Neural cell (in vitro differentiated cells): Measurements from ENCODE around the gene ZNF490. TPM values are rescaled to one million over a fixed set of nuclear protein-coding genes. Genes with fewer than 3 reads are reported as not detected.

Experiments
- H2AFZ ChIP-seq: fragments of 200-600, 300-800 bp; sonication (generic), shearing (Covaris generic); 2 replicates; pipeline ENCODE4 v1.6.0; 2014; ENCODE audit warnings: low read depth, mild to moderate bottlenecking, antibody characterized with exemption, low read length, moderate library complexity
- H3F3A ChIP-seq: fragments of 200-600 bp; shearing (Covaris generic); 2 replicates; pipeline ENCODE4 v1.6.1; 2016; ENCODE audit warnings: mild to moderate bottlenecking, moderate library complexity, mixed read lengths, antibody characterized with exemption, low read length; ENCODE audit not compliant: insufficient read depth, poor library complexity, severe bottlenecking
- H3K27ac ChIP-seq: fragments of 200-600, 300-800 bp; sonication (generic), shearing (Covaris generic); 2 replicates; pipeline ENCODE4 v1.5.1; 2014; ENCODE audit warnings: mild to moderate bottlenecking, low read length, moderate library complexity
- H3K27me3 ChIP-seq: fragments of 300-800, 200-600 bp; sonication (generic), shearing (Covaris generic); 2 replicates; pipeline ENCODE4 v1.6.0; 2014; ENCODE audit warnings: mild to moderate bottlenecking, low read depth, low read length, moderate library complexity; ENCODE audit not compliant: insufficient read depth
- H3K36me3 ChIP-seq: fragments of 300-800, 200-600 bp; sonication (generic), shearing (Covaris generic); 2 replicates; pipeline ENCODE4 v1.5.1; 2014; ENCODE audit warnings: mild to moderate bottlenecking, antibody characterized with exemption, low read length, moderate library complexity; ENCODE audit not compliant: insufficient read depth
- H3K4me2 ChIP-seq: fragments of 300-800, 200-600 bp; sonication (generic), shearing (Covaris generic); 2 replicates; pipeline ENCODE4 v1.6.0; 2014; ENCODE audit warnings: mild to moderate bottlenecking, low read length
- H3K4me3 ChIP-seq: fragments of 300-800, 200-600 bp; sonication (generic), shearing (Covaris generic); 2 replicates; pipeline ENCODE4 v1.5.1; 2014; ENCODE audit warnings: mild to moderate bottlenecking, low read length, moderate library complexity
- H3K79me2 ChIP-seq: fragments of 200-600 bp; shearing (Covaris generic); replicated peaks from 2 replicates; pipeline ENCODE4 v1.6.0; 2014; ENCODE audit warnings: mild to moderate bottlenecking, low read length, moderate library complexity; ENCODE audit not compliant: insufficient read depth
- H3K9ac ChIP-seq: fragments of 300-800, 200-600 bp; sonication (generic), shearing (Covaris generic); 2 replicates; pipeline ENCODE4 v1.6.1; 2016; ENCODE audit warnings: mild to moderate bottlenecking, low read length, mixed read lengths
- H3K9me2 ChIP-seq: fragments of 200-600 bp; shearing (Covaris generic); 2 replicates; pipeline ENCODE4 v1.6.1; 2016; ENCODE audit warnings: mild to moderate bottlenecking, low read length, mixed read lengths; ENCODE audit not compliant: insufficient read depth
- H3K9me3 ChIP-seq: fragments of 200-600, 300-800 bp; sonication (generic), shearing (Covaris generic); 2 replicates; pipeline ENCODE4 v1.6.1; 2016; ENCODE audit warnings: mild to moderate bottlenecking, mixed run types, low read length, moderate library complexity, mixed read lengths
- H4K20me1 ChIP-seq: fragments of 200-600 bp; shearing (Covaris generic); 2 replicates; pipeline ENCODE4 v1.6.1; 2016; ENCODE audit warnings: mild to moderate bottlenecking, mixed run types; ENCODE audit not compliant: insufficient read depth
- EP300 ChIP-seq: fragments of 450-650 bp; conservative IDR thresholded peaks from 2 replicates; pipeline ENCODE4 v1.6.1; 2014; ENCODE audit warnings: antibody characterized with exemption, mild to moderate bottlenecking, moderate library complexity; ENCODE audit not compliant: poor library complexity, severe bottlenecking
- EZH2 ChIP-seq: fragments of 200-600, 300-800 bp; shearing (Covaris generic), sonication (generic); IDR thresholded peaks from 2 replicates; pipeline ENCODE4 v1.6.1; 2014; ENCODE audit warnings: antibody characterized with exemption, low read length, borderline replicate concordance, mild to moderate bottlenecking; ENCODE audit not compliant: insufficient read depth, poor library complexity, severe bottlenecking
- MXI1 ChIP-seq: fragments of 450-650 bp; conservative IDR thresholded peaks from 2 replicates; pipeline ENCODE4 v1.6.1; 2014; ENCODE audit warnings: antibody characterized with exemption, mild to moderate bottlenecking; ENCODE audit not compliant: poor library complexity, severe bottlenecking
- POLR2AphosphoS5 ChIP-seq: IDR thresholded peaks from 2 replicates; pipeline ENCODE4 v1.6.1; 2012
- RAD21 ChIP-seq: fragments of 450-650 bp; conservative IDR thresholded peaks from 2 replicates; pipeline ENCODE4 v1.6.1; 2014; ENCODE audit warnings: antibody characterized with exemption, mild to moderate bottlenecking, moderate library complexity
- SMC3 ChIP-seq: fragments of 450-650 bp; conservative IDR thresholded peaks from 2 replicates; pipeline ENCODE4 v1.6.1; 2014; ENCODE audit warnings: antibody characterized with exemption, mild to moderate bottlenecking, moderate library complexity; ENCODE audit not compliant: poor library complexity
- TAF1 ChIP-seq: IDR thresholded peaks from 2 replicates; pipeline ENCODE4 v1.6.1; 2012; ENCODE audit warnings: low read depth
- polyA plus RNA-seq: library from polyadenylated mRNA; depleted of rRNA; stranded (reverse); fragments of >200 nt; gene quantifications from 2 replicates; pipeline ENCODE4 v1.2.3, GENCODE V29; 2014
- TF ChIP-seq, protein P1 (sequence below): IDR thresholded peaks from 2 replicates; pipeline ENCODE4 v1.6.1; 2012; ENCODE audit warnings: borderline replicate concordance
- TF ChIP-seq, protein P2 (sequence below): fragments of 450-650 bp; IDR thresholded peaks from 2 replicates; pipeline ENCODE4 v1.5.1; 2014; ENCODE audit warnings: antibody characterized with exemption, mild to moderate bottlenecking, moderate library complexity; ENCODE audit not compliant: poor library complexity, severe bottlenecking

ZNF490 gene
- polyA plus RNA-seq, 1 donor from 2014 or later = 6.1 TPM

DNA sequence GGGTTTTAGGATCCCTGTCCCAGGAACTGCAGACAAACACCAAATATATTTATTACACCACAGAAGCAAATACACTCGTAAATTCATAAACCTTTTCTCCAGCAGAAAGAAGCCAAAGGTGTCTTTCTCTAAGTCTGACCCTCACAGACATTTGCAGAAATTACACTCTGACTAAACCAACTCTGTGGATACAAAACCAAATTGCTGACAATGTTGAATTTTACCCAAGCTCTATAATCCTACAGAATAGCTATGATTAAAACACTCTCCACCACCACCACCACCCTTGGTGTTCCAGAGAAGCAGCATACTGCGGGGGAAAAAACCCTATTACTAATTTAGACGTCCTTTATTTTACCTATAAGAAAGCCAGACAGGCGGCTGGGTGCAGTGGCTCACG lies 64.5 kb downstream of the ZNF490 start:
- no peaks in the 10 kb centered on the region for H3K9me2 ChIP-seq
- no peak overlapping the region for H3K27ac ChIP-seq
- no peak overlapping the region for H3K4me2 ChIP-seq
- peaks cover 3% of the 10 kb centered on the region for H3F3A ChIP-seq
- peaks cover 46% of the 10 kb centered on the region for H3K79me2 ChIP-seq
- no peak overlapping the region for H3K4me3 ChIP-seq
- H3K36me3 ChIP-seq = no peaks in the 10 kb centered on the region
- H2AFZ ChIP-seq = no peak overlapping the region
- no peaks in the 10 kb centered on the region for H4K20me1 ChIP-seq
- no peaks in the 10 kb centered on the region for H3K9me3 ChIP-seq
- no peak overlapping the region for H3K9ac ChIP-seq
- H3K27me3 ChIP-seq = no peaks in the 10 kb centered on the region
- no peak for TF ChIP-seq EP300
- TF ChIP-seq, protein P1, sequence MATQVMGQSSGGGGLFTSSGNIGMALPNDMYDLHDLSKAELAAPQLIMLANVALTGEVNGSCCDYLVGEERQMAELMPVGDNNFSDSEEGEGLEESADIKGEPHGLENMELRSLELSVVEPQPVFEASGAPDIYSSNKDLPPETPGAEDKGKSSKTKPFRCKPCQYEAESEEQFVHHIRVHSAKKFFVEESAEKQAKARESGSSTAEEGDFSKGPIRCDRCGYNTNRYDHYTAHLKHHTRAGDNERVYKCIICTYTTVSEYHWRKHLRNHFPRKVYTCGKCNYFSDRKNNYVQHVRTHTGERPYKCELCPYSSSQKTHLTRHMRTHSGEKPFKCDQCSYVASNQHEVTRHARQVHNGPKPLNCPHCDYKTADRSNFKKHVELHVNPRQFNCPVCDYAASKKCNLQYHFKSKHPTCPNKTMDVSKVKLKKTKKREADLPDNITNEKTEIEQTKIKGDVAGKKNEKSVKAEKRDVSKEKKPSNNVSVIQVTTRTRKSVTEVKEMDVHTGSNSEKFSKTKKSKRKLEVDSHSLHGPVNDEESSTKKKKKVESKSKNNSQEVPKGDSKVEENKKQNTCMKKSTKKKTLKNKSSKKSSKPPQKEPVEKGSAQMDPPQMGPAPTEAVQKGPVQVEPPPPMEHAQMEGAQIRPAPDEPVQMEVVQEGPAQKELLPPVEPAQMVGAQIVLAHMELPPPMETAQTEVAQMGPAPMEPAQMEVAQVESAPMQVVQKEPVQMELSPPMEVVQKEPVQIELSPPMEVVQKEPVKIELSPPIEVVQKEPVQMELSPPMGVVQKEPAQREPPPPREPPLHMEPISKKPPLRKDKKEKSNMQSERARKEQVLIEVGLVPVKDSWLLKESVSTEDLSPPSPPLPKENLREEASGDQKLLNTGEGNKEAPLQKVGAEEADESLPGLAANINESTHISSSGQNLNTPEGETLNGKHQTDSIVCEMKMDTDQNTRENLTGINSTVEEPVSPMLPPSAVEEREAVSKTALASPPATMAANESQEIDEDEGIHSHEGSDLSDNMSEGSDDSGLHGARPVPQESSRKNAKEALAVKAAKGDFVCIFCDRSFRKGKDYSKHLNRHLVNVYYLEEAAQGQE = no peak
- TF ChIP-seq SMC3 = no peak
- no peak for TF ChIP-seq EZH2
- TF ChIP-seq MXI1 = no peak
- TF ChIP-seq TAF1 = no peak
- TF ChIP-seq POLR2AphosphoS5 = no peak
- no peak for TF ChIP-seq RAD21
- TF ChIP-seq, protein P2, sequence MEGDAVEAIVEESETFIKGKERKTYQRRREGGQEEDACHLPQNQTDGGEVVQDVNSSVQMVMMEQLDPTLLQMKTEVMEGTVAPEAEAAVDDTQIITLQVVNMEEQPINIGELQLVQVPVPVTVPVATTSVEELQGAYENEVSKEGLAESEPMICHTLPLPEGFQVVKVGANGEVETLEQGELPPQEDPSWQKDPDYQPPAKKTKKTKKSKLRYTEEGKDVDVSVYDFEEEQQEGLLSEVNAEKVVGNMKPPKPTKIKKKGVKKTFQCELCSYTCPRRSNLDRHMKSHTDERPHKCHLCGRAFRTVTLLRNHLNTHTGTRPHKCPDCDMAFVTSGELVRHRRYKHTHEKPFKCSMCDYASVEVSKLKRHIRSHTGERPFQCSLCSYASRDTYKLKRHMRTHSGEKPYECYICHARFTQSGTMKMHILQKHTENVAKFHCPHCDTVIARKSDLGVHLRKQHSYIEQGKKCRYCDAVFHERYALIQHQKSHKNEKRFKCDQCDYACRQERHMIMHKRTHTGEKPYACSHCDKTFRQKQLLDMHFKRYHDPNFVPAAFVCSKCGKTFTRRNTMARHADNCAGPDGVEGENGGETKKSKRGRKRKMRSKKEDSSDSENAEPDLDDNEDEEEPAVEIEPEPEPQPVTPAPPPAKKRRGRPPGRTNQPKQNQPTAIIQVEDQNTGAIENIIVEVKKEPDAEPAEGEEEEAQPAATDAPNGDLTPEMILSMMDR = no peak

DNA sequence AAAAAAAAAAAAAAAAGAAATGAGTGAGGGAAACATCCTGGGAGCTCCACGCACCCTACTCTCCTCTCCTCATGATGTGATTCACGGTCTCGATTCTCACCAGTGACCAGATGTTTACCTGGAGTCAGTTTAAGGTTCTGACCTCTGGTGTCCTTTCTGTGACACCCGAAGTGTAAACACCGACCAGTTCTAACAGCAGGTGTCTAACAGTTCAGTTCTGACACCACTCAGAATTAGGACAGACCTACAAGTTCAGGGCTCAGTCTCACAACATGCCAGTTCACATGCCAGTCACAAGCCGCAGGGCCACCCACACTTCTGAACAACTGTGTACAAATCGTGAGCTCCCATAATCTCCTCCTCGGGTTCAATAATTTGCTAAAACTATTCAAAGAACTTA lies 65.3 kb downstream of the ZNF490 start:
- no peaks in the 10 kb centered on the region for H4K20me1 ChIP-seq
- H3K9ac ChIP-seq = no peak overlapping the region
- no peak overlapping the region for H3K4me2 ChIP-seq
- H3K27me3 ChIP-seq = no peaks in the 10 kb centered on the region
- no peaks in the 10 kb centered on the region for H3K9me3 ChIP-seq
- peaks cover 42% of the 10 kb centered on the region for H3K79me2 ChIP-seq
- no peak overlapping the region for H2AFZ ChIP-seq
- no peaks in the 10 kb centered on the region for H3K36me3 ChIP-seq
- no peaks in the 10 kb centered on the region for H3K9me2 ChIP-seq
- TF ChIP-seq EP300 = no peak
- H3K27ac ChIP-seq = no peak overlapping the region
- peaks cover 1% of the 10 kb centered on the region for H3F3A ChIP-seq
- no peak overlapping the region for H3K4me3 ChIP-seq

DNA sequence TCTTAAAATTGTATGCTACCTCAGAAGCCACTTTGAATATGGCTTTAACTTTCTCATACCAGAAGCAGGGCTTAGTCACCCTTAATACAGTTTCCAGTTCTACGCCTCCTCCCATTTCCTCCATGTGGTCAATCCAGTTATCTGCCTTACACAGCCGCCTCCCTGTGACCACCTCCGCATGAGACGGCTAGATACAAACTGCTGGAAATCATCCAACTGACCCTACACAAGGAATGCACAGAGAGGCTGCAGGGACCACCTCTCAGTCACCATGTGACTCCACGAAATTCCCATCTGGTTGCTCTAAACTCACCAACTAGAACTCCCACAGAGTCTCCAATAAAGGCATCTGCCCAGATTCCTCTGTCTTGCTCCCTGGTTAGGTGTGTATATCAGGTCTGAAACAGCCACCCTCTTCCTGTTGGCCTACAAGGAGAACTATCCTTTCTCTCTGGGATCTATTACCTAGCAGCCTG lies 66.2 kb downstream of the ZNF490 start:
- TF ChIP-seq, protein P1 = no peak
- no peak for TF ChIP-seq RAD21
- TF ChIP-seq MXI1 = no peak
- TF ChIP-seq, protein P2 = no peak
- TF ChIP-seq EP300 = no peak
- no peak for TF ChIP-seq SMC3
- no peak for TF ChIP-seq TAF1
- no peak for TF ChIP-seq EZH2
- TF ChIP-seq POLR2AphosphoS5 = no peak
- H3K4me2 ChIP-seq = no peak overlapping the region
- no peak overlapping the region for H2AFZ ChIP-seq
- H3K9me2 ChIP-seq = no peaks in the 10 kb centered on the region
- H3F3A ChIP-seq = no peaks in the 10 kb centered on the region
- H3K9me3 ChIP-seq = no peaks in the 10 kb centered on the region
- peaks cover 37% of the 10 kb centered on the region for H3K79me2 ChIP-seq
- no peak overlapping the region for H3K9ac ChIP-seq
- H3K36me3 ChIP-seq = peaks cover 5% of the 10 kb centered on the region
- no peak overlapping the region for H3K4me3 ChIP-seq
- H3K27ac ChIP-seq = no peak overlapping the region
- H4K20me1 ChIP-seq = no peaks in the 10 kb centered on the region
- H3K27me3 ChIP-seq = no peaks in the 10 kb centered on the region
